Esophagus muscularis mucosa (tissue), 4 donors: Measurements from ENCODE around the gene USP49. TPM values are rescaled to one million over a fixed set of nuclear protein-coding genes. Genes with fewer than 3 reads are reported as not detected.
A peak's percentile ranks its signal among the peaks of the same experiment; 100 is the strongest.

ENCODE experiments used
- DNase-seq: peaks from one replicate; pipeline ENCODE4 v3.0.0-alpha.2; 2017; ENCODE audit errors: extremely low spot score
- H3K27ac ChIP-seq, 4 donors: fragments of 200-600 bp; sonication (generic); replicated peaks in 1 of 4; 1 replicate in 3 of 4; 2 replicates in 1 of 4; pipeline ENCODE4 v1.5.1; 2016 to 2019; ENCODE audit warnings: mild to moderate bottlenecking in 1 of 4
- H3K27me3 ChIP-seq, 4 donors: fragments of 200-600 bp; sonication (generic); one replicate each; pipeline versions ENCODE4 v1.5.1 to v1.6.0; 2016 to 2019
- H3K36me3 ChIP-seq, 4 donors: fragments of 200-600 bp; sonication (generic); one replicate each; pipeline ENCODE4 v1.5.1; 2016 to 2019
- H3K4me1 ChIP-seq, 4 donors: fragments of 200-600 bp; sonication (generic); one replicate each; pipeline ENCODE4 v1.5.1; 2016 to 2019
- H3K4me3 ChIP-seq, 4 donors: fragments of 200-600 bp; sonication (generic); 1 replicate in 2 of 4; 2 replicates in 2 of 4; pipeline ENCODE4 v1.5.1; 2016 to 2019; ENCODE audit warnings: mild to moderate bottlenecking in 4 of 4, moderate library complexity in 1 of 4
- H3K9me3 ChIP-seq, 4 donors: fragments of 200-600 bp; sonication (generic); 1 replicate in 3 of 4; 2 replicates in 1 of 4; pipeline ENCODE4 v1.5.1; 2016 to 2019
- EP300 ChIP-seq: sonication (generic); formaldehyde crosslinking; IDR thresholded peaks from one replicate; pipeline ENCODE4 v1.6.1; 2017; ENCODE audit warnings: antibody characterized with exemption
- POLR2A ChIP-seq: fragments of 450-650 bp; IDR thresholded peaks from one replicate; pipeline ENCODE4 v1.6.1; 2017; ENCODE audit warnings: antibody characterized with exemption, moderate library complexity, mild to moderate bottlenecking, low read depth
- POLR2AphosphoS5 ChIP-seq, 2 donors: sonication (generic); formaldehyde crosslinking; IDR thresholded peaks; one replicate each; pipeline ENCODE4 v1.6.1; 2017; ENCODE audit warnings: antibody characterized with exemption in 2 of 2
- WGBS: methylation state at CpG from one replicate; pipeline ENCODE4 v1.1.5; 2018; 5-methylcytosine and 5-hydroxymethylcytosine counted together
- intact Hi-C: fragments of 100-400 bp; cut with DNase I; formaldehyde crosslinking; loops from one replicate; pipeline ENCODE4 v1.15.1; 2023
- total RNA-seq, 4 donors: library from RNA; depleted of rRNA; stranded (reverse); fragments of >200 nt; gene quantifications; one replicate each; pipeline versions ENCODE4 v1.1.0 to v1.2.1, GENCODE V29; 2016
- TF ChIP-seq, protein P1 (sequence below), 3 experiments: fragments of 200-600 bp in 2 of 3; fragments of 450-650 bp in 1 of 3; sonication (generic) in 2 of 3; IDR thresholded peaks; one replicate each; pipeline ENCODE4 v1.5.1; 2017 to 2019; ENCODE audit warnings: antibody characterized with exemption in 3 of 3, mild to moderate bottlenecking in 2 of 3, moderate library complexity in 1 of 3

USP49 gene
- total RNA-seq, 4 donors from 2014 or later: 1.3 to 2.5 (median 2.3) TPM

DNA sequence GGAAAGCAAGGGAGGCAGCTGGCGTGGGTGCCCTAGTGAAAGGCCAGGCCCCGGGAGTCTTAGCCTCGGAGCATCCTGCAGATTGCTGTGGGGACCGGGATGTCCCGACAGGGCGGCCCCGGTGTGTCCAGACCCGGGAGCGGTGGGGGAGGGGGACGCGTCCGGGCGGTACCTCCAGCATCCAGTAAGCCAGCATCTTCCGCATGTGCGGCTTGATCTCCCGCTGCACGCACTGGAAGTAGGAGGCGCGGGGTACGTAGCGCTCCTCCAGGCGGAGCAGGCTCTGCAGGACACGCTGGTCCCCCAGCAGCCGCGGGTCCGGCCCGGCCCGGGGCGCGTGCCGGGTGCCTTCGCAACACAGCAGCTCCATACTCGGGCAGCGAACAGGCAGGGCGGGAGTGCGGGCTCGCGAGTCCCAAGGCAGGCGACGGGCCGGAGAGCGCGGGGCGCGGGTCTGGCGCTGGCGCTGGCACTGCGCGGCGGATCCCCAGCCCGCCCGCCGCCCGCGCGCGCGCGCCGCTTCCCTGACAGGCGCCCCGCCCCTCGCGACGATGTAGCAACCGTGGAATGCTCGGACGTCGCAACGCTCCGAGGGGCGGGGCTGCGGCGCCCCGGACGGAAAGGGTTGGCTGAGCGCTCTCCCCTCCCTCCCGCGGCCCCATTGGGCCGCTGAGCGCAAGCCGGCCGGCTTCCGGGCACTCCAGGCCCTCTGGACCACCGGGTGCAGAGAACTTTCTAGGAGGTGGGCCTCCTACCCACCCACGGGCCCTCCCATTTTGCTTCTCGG lies 46.3 kb upstream of the USP49 start, which contains the start of gene CCND3:
Gene CCND3 (minus strand): TSS at position 529 of the 787 bp plus-strand sequence. CDS start 159 bp downstream, at position 370.
- 0% methylated on average over 4 of the region's 87 CpGs for WGBS
- intact Hi-C loops: no loop called here
- peak; percentile 95 for DNase-seq
- Histone ChIP-seq H3K36me3 (peaks cover 0 to 19% (median 9%) of the 10 kb centered on the region in 4 donors), H3K4me1 (peaks cover 48 to 61% (median 53%) of the 10 kb centered on the region in 4 donors), H3K4me3 (peak within 1 kb of the TSS; percentile 76 to 94 (median 89)), H3K27me3 (no peaks in the 10 kb centered on the region), H3K27ac (peak within 1 kb of the TSS; percentile 86 to 96 (median 92)), H3K9me3 (no peaks in the 10 kb centered on the region)
- TF ChIP-seq POLR2AphosphoS5 (IDR thresholded peaks at IDR 0.05) (peak; percentile 63 to 72), POLR2A (no peak)

DNA sequence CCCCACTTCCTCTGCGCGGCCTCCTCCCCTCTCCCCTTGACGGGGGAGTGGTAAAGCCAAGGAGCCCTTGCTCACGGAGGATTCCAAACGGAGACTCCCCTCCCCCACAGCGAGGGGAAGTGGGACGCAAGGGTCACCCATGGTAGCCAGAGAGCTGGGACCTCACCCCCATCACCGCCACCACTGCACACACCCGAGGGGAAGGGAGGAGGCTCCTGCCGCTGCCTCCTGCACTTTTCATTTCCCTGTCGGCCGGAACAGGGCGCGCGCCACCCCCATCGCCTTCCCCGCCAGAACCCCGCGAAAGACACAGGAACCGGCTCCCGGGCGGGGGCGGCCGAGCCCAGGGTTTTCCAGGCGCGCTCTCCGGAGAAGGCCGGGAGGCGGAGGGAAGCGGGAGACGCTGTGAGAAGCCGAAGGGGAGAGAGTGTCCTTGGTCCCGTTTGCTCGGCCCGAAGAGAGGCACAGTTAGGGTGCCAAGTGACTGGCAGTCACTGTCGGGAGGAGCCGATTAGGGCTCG lies 45.6 kb upstream of the USP49 start:
- H3K27me3 ChIP-seq: no peaks in the 10 kb centered on the region
- peaks cover under 1 to 26% (median 14%) of the 10 kb centered on the region in 4 donors for H3K36me3 ChIP-seq
- no peaks in the 10 kb centered on the region for H3K9me3 ChIP-seq
- 0% methylated on average over 22 of the region's 38 CpGs for WGBS
- peak overlapping the region; percentile 76 to 94 (median 89) for H3K4me3 ChIP-seq
- TF ChIP-seq POLR2AphosphoS5 (IDR thresholded peaks at IDR 0.05): peak in 1 of 2 donors; percentile 26
- TF ChIP-seq EP300: no peak
- intact Hi-C loops: no loop called here
- DNase-seq: no peak
- H3K27ac ChIP-seq: peak overlapping the region; percentile 86 to 96 (median 92)
- H3K4me1 ChIP-seq: peaks cover 54 to 67% (median 59%) of the 10 kb centered on the region in 4 donors

DNA sequence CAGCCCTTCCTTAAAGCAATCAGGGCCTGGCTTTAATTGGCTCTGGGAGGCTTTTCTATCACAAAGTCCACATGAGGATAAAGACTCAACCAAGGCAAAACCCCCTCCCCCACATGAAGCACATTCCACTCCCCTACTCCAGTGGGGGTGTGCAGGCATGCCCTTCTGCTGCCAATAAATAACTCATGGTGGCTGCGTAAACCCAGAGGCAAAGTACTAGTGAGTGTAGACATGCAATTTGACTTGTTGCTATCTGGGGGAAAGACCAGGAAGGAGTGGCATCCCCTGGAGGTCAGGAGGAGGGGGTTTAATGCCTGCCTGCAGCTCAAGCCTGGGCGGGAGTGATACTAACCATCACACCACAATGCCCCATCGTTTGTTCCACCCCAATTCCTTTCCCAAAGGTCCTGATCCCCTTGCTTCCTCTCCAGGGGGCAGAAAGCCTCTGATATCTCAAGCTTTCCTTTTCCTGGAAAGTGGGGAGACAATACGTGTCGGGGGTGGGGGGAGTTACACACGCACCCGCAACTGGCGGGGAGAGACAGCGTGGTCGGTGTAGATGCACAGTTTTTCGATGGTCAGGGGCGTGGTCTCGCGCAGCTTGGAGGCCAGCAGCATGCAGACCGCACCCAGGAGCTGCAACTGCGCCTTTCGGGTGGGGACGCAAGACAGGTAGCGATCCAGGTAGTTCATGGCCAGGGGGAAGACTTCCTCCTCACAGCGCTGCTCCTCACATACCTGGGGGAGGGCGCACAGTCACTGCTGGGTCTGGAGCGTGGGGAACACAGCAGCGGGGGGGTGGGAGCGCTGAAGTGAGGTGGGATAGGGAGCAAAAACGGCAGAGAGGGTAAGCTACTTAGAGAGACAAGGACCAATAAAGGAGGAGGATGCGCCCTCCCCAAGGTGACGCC lies 44.9 kb upstream of the USP49 start:
- WGBS: 10% methylated on average over 27 of the region's 27 CpGs
- H3K27ac ChIP-seq: peak overlapping the region; percentile 86 to 96 (median 92)
- TF ChIP-seq EP300 (no peak), POLR2AphosphoS5 (IDR thresholded peaks at IDR 0.05) (no peak), POLR2A (no peak)
- TF ChIP-seq, protein P1, sequence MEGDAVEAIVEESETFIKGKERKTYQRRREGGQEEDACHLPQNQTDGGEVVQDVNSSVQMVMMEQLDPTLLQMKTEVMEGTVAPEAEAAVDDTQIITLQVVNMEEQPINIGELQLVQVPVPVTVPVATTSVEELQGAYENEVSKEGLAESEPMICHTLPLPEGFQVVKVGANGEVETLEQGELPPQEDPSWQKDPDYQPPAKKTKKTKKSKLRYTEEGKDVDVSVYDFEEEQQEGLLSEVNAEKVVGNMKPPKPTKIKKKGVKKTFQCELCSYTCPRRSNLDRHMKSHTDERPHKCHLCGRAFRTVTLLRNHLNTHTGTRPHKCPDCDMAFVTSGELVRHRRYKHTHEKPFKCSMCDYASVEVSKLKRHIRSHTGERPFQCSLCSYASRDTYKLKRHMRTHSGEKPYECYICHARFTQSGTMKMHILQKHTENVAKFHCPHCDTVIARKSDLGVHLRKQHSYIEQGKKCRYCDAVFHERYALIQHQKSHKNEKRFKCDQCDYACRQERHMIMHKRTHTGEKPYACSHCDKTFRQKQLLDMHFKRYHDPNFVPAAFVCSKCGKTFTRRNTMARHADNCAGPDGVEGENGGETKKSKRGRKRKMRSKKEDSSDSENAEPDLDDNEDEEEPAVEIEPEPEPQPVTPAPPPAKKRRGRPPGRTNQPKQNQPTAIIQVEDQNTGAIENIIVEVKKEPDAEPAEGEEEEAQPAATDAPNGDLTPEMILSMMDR (IDR thresholded peaks at IDR 0.05): no peak

DNA sequence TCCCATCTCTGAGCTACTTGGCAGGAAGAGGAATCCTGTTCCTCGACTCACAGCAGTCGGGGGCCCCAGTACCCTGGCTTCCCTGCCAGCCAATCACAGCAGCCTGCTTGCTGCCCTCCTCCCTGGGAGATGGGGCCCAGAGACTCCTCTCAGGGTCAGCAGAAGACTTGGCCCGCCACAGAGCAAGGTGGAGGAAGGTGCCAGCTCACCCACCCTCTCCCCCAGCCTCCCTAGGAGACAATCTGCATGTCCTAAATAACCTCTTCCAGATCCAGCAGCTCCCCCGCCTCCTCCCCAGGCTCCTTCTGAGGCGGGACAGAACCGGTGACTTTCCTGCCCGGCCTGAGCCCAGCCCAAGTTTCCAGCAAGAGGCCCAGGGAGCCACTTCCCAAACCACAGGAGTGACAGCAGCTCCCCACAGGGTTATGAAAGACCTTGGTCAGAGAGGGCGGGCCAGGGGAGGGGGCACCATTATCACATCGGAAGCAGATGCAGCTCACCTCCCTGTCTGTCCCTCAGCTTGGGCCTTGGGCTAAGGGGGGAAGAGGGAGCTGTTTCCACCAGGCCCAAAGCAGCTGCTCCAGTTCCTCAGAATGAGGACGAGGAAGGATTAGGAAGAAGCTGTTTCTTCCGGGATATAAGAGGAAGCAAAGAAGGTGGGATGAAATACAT lies 44.1 kb upstream of the USP49 start:
- intact Hi-C loops: loop anchor here (10.0 kb wide), 1 partner anchor 95 kb away; no protein-coding TSS in a partner anchor
- WGBS: 66% methylated on average over 8 of the region's 11 CpGs
- TF ChIP-seq POLR2AphosphoS5 (IDR thresholded peaks at IDR 0.05): no peak
- no peak for TF ChIP-seq EP300
- TF ChIP-seq, protein P1 (IDR thresholded peaks at IDR 0.05): no peak
- TF ChIP-seq POLR2A: no peak
- H3K27me3 ChIP-seq: no peaks in the 10 kb centered on the region
- peaks cover 57 to 68% (median 60%) of the 10 kb centered on the region in 4 donors for H3K4me1 ChIP-seq
- no peaks in the 10 kb centered on the region for H3K9me3 ChIP-seq
- H3K4me3 ChIP-seq: peak overlapping the region in 1 of 4 donors; percentile 76
- peak overlapping the region; percentile 86 to 96 (median 92) for H3K27ac ChIP-seq
- peaks cover 14 to 41% (median 29%) of the 10 kb centered on the region in 4 donors for H3K36me3 ChIP-seq
- peak; percentile 92 for DNase-seq

More for the DNA sequence above, 44.9 kb upstream of the USP49 start:
- Histone ChIP-seq H3K27me3 (no peaks in the 10 kb centered on the region), H3K9me3 (no peaks in the 10 kb centered on the region), H3K4me3 (peak overlapping the region; percentile 76 to 94 (median 89)), H3K4me1 (peaks cover 57 to 68% (median 60%) of the 10 kb centered on the region in 4 donors), H3K36me3 (peaks cover 7 to 33% (median 21%) of the 10 kb centered on the region in 4 donors)
- no peak for DNase-seq
- intact Hi-C loops: loop anchor here (10.0 kb wide), 1 partner anchor 95 kb away; no protein-coding TSS in a partner anchor
